ENCODE measurements around the gene EIF3I.

DNA sequence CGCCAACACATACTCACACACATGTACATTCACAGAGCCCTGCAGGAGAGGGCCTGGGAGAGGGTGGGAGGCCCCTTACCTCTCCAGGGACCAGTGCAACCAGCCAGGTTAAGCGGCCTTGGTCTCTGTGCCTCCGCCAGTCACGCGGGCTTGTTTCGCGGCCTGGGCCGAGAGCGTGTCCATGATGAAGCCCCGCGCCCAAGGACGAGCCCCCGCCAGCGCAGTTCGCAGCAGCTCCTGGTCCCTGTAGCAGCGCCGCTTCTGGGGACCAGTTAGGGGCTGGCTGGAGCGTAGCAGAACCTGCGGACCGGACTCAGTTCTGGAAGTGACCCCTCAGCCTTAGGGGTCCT, 17.6 kb downstream of the EIF3I start:
- no peak for TF ChIP-seq POLR2A (IDR thresholded peaks at IDR 0.05)
- TF ChIP-seq, protein P1, sequence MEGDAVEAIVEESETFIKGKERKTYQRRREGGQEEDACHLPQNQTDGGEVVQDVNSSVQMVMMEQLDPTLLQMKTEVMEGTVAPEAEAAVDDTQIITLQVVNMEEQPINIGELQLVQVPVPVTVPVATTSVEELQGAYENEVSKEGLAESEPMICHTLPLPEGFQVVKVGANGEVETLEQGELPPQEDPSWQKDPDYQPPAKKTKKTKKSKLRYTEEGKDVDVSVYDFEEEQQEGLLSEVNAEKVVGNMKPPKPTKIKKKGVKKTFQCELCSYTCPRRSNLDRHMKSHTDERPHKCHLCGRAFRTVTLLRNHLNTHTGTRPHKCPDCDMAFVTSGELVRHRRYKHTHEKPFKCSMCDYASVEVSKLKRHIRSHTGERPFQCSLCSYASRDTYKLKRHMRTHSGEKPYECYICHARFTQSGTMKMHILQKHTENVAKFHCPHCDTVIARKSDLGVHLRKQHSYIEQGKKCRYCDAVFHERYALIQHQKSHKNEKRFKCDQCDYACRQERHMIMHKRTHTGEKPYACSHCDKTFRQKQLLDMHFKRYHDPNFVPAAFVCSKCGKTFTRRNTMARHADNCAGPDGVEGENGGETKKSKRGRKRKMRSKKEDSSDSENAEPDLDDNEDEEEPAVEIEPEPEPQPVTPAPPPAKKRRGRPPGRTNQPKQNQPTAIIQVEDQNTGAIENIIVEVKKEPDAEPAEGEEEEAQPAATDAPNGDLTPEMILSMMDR (IDR thresholded peaks at IDR 0.05): no peak
